ENCODE measurements around the gene NATD1.
"Not testable (repeated sequence)": the region's sequence is repeated elsewhere in the genome, so short reads cannot be mapped to it uniquely, and the experiment has no call there.

NATD1 gene

DNA sequence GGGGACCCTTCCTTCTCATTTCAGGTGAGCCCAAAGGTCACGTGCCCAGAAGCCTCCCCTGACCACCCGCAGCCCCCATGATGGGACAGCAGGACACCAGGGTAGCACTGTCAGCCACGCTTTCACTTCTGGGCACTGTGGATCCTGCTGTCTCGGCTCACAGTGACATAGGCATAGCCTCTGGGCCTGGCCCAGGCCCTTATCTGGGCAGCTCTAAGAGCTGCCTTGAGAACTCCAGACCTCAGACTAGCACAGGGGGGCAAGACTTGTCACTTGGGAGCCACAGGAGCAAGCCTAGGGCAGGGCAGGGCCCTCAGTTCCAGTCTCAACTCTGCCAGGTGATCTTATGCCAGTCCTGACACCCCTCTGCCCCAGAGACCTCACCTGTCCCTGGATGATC, 4.7 kb downstream of the NATD1 start:
- DNase-seq (ENCODE audit: extremely low read depth in 1 of 2, low read depth in 1 of 2) = no peak

DNA sequence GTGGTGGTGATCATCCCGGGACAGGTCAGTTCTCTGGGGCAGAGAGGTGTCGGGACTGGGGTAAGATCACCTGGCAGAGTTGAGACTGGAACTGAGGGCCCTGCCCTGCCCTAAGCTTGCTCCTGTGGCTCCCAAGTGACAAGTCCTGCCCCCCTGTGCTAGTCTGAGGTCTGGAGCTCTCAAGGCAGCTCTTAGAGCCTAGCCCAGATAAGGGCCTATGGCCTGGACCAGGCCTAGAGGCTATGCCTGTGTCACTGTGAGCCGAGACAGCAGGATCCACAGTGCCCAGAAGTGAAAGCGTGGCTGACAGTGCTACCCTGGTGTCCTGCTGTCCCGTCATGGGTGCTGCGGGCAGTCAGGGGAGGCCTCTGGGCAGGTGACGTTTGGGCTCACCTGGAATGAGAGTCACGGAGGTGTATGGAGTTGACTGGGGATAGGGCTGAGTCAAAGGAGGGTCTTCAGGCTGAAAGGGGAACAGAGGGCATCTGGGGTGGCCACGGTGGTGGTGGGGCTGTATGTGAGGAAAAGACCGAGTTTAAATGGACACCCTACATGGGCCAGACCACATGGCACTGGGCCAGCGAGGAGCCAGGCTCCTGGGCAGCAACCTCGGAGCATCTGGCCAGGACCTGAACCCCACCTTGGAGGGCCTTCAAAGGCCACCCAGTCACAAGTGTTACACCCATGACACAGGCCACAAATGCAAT, 5.5 kb downstream of the NATD1 start:
- DNase-seq (ENCODE audit: extremely low read depth in 1 of 2, low read depth in 1 of 2) = no peak

DNA sequence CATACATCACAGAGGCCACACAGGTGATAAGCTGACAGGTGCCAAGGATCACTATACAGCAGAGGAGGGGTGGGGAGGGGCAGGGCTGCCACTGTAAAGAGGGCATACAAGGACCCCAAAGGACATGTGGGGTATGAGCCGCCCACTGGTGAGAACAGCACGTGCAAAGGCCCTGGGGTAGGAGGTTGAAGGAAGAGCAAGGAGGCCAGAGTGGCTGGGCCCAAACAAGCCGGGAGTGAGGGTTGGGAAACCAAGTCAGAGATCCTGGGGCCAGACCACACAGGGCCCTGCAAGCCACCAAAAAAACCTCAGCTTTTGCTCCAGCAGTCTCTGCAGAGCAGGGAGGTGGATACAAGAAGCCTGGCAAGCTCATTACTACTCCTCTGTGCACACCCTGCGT, 6.5 kb downstream of the NATD1 start:
- DNase-seq (ENCODE audit: extremely low read depth in 1 of 2, low read depth in 1 of 2) = no peak

DNA sequence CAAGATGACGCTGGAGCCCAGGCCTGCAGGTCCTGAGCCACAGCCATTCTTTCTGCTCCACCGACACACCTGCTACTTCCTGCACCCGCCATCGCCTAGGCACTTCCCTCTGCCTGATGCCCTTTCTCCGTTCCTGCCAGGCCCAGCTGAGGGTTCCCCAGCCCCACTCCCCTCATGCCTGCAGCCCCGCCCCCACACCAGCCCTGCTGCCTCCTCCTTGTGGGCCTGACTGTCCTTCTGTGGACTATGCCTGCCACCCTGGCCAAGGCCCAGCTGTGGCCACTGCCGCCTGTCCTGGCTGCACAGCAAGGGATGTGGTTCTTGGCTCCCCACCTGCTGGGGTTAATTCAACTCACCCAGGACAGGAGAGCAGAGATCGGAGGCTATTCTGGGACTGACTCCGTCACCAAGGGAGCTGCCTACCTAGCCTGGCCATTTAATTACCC, 7.5 kb downstream of the NATD1 start:
- no peak for DNase-seq (ENCODE audit: extremely low read depth in 1 of 2, low read depth in 1 of 2)

DNA sequence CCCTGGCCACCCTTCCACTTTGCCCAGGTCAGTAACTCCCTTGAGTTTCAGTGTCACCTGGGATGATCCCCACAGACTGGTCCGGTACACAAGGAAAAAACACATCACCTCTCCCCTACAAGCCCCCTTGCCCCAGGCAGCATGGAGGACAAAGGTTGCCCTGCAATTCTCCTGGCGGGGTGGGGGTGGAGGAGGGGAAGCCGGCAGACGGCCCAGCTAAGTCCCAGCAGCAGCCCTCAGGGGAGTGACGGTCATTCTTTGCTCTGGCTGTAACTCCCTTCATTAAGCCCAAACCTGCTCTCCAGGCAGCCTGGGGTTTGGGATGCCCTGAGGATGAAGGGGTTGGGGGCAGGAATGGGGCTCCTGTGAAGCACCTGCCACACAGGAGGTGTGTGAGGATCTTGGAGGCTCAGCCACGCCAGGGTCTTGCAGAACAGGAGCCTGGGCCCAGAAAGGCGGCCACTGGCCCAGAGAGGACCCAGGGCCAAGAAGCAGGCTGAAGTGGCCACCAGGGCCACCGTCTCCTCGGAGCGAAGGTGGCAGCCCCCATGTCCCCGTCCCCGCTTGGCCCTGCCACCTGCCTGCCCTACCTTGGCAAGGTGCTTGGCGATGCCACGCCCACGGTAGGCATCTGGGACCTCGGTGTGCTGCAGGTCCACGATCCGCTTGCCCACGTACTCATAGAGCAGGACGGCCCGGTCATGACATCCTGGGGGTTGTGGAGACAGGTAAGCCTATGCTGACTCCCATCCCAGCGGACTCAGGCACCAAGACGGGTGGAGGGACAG, 9.5 kb downstream of the NATD1 start:
- no peak for DNase-seq (ENCODE audit: extremely low read depth in 1 of 2, low read depth in 1 of 2)

DNA sequence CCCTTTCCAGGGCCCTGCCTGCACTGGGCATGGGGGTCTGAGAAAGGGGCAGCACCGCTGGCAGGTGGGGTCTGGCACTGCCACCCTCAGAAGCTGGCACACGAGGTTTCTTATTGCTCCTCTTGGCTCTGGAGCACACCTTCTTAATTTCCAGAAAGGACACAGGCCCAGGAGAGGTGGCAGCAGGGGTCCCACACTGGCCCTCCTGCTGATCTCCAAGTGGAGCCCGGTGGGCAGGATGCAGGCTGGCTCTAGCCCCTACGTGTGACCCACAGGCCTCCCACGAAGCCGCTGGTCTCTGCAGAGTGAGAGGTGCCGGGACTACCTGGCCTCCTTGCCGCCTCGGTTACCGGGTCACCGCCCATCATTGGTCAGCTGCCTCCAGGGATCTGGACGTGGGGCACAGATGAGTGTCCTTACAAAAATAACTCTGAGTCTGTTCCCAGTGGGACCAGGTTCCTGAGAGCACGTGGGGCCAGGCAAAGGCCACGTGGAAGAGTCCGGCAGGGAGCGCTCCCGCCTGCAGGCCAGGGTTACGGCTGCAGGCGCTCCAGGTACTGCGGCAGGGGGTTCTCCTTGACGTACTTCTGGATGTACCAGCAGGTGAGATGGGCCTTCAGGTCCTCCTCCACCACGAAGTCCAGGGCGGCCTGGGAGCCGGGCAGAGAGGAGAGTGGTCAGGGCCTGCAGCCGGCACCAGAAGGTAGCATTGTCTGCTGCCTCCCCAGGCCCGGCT, 10.3 kb downstream of the NATD1 start:
- no peak for DNase-seq (ENCODE audit: extremely low read depth in 1 of 2, low read depth in 1 of 2)

DNA sequence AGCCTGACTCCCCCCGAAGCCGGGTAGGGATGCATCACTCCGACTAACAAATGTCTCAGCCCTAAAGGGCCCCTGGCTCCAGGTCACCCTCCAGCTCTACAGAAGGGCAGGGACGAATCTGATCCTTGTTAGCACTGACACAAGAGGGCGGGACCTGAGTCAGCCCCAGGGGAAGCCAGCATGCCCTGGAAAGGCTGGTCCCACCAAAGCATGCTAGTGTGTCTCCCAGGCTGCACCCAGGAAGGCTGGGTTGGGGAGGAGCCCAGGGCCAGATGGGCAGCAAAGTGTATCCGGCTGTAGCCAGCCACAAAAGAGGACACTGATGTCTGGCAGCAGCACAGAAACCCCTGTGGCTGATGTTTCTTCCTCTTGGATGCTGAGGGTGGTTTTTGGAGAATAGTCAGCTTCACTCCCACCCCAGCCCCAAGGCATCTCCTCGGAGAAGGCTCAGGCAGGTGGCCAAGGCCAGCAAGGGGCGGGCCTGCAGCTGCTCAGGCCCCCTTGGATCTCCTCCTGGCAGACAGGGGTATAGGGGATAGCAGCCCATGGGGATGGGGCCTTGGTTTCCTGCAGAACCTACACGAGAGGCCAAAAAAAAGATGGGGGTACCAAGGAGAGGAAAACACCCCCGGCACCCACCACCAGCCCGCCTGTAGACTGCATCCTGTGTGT, 11.0 kb downstream of the NATD1 start:
- DNase-seq (ENCODE audit: extremely low read depth in 1 of 2, low read depth in 1 of 2) = no peak

DNA sequence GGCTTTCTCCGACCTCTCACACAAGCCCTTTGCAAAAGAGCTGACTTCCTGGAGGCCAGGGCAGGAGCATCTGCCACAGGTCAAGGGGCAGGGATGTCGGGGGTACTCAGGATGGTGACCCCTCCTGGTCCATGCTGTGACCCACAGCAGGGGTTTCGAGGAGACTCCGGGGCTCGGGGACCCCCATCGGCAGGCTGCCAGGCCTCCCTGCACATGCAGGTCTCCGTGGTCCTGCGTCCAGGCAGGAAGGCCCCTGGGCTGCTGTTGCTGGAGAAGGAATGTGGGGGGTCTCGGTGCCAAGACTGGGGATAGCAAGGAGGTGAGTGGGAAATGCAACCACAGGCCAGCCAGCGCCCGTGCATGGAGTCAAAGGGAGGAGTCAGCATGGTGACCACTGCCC, 11.6 kb downstream of the NATD1 start:
- DNase-seq (ENCODE audit: extremely low read depth in 1 of 2, low read depth in 1 of 2) = no peak

DNA sequence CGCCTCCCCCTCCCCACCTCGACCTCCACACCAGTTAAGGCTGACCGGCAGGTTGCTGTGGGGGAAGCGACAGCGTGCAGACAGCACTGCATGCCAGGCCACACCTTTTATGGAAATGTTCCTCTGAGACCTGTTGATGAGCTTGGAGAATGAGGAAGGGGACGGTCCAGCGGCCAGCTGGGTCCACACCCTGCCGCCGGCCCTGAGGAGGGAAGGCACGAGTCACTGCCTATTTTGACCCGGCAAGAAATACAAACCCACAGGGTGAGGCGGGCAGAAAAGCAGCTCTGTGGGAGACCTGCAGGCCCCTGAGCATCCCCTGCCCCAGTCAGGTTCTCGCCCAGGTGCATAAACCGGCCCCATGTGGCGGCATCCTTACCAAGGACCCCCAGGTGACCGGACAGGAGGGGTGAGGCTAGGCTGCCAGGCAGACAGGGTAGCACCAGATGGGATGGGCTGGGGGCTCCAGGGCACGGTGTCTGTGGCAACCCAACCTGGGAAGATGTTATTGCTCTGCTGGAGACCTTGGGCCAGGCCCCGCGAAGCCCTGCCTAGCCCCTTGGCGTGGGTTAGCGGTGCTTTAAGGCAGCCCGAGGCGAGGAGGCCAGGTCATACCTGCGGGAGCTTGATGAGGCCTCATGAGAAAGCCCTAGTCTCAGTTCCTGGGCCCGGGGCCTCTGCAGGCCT, 12.7 kb downstream of the NATD1 start:
- DNase-seq (ENCODE audit: extremely low read depth in 1 of 2, low read depth in 1 of 2) = no peak

DNA sequence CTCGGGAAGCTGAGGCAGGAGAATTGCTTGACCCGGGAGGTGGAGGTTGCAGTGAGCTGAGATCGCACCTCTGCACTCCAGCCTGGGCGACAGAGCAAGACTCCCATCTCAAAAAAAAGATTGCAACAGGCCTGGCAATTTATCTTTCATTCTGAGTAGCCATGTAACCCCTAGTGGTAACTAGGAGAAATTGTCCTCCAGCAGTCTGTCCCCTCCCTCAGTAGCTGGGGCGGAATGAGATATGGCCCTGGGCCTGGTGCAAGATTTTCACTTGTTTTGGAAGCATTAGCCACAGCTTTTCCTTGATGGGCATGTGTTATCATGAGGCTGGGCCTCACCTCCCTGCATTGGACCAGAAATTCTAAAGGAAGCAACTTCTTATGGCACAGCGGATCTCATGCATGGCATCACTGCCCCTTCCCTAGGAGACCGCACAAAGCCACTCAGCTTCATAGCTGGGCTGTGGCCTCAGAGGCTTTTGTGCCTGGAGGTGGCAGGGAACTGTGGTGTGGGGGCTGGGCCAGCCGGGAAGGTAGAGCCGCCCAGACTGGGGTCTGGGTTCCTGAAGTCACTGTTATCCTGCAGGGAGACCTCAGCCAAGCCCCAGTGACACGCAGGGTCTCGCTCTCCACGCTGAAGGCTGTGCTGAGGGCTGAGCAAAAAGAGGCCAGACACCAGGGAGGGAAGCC, 13.4 kb downstream of the NATD1 start:
- no peak for DNase-seq (ENCODE audit: extremely low read depth in 1 of 2, low read depth in 1 of 2)

DNA sequence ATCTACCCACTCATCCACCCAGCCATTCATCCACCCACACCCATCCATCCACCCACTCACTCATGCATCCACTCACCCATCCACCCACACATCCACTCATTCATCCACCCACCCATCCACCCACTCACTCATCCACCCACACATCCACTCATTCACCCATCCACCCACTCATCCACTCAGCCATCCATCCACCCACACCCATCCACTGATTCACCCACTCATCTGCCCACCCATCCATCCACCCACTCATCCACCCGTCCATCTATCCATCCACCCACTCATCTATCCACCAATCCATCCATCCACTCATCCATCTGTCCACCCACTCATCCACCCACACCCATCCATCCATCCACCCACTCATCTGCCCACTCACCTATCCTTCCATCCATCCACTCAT, 17.3 kb downstream of the NATD1 start:
- no peak for DNase-seq (ENCODE audit: extremely low read depth in 1 of 2, low read depth in 1 of 2)

DNA sequence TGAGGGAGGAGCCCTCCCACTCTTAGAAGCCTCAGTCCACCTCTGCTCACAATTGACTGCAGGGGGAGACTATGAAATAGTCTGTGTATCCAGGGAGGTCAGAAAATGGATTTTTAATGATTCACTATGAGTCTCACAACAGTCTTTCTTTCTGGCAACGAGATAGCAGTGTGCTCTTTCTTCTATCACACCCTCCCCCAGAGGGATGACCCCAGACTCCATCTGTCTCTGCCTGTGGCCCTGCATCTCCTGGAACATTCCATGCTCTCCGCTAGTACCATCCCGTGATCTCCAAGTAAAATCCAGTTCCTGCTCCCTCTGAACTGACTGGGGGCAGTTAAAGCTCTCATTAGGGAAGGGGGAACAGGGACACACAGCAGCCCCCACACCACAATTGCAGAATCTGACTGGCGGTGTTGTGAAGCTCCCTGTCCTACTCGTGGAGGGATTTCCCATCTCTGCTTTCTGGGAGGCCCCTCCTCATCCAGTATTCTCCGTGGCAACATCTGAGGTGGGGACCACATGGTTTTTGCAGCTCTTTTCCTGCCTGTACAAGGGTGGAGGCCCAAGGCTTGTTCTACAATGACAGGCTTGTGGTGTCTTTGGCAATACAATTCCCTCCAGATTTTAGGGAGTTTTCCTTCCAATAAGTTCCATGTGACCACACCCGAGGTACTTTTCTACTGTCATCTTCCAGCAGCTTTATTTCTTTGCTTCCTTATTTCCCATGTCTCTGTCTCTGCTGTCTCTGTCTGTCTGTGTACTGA, 19.4 kb downstream of the NATD1 start:
- DNase-seq (ENCODE audit: extremely low read depth in 1 of 2, low read depth in 1 of 2) = no peak

DNA sequence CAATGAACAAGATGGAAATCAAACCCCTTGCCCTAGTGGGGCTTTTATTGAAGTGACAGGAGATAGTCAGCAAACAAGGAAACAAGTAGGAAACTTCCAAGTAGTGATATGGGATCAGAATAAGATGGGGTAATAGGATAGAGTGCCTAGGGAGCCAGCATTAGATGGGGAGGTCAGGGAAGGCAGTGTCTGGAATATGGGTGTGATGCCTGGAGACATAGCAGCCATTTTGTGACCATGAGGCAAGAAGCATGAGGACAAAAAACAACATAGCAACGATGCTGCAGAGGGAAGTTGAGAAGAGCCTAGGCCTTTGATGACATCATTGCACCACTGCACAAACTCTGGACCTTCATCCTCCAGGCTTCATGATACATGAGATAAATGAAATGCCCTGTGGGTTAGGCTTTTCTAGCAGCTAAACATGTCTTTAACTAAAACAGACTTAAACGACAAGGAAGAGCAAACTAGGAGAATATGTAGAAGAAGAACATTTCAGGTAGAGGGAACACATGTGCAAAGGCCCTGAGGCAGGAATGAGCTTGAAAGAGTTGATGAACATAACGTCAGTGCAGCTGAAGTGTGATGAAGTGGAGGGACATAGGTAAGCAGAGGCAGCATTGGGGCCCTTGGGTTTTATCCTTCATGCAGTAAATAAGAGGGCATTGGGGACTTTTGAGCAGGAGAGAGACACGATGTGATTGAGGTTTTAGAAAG, 21.0 kb downstream of the NATD1 start:
- no peak for DNase-seq (ENCODE audit: extremely low read depth in 1 of 2, low read depth in 1 of 2)

DNA sequence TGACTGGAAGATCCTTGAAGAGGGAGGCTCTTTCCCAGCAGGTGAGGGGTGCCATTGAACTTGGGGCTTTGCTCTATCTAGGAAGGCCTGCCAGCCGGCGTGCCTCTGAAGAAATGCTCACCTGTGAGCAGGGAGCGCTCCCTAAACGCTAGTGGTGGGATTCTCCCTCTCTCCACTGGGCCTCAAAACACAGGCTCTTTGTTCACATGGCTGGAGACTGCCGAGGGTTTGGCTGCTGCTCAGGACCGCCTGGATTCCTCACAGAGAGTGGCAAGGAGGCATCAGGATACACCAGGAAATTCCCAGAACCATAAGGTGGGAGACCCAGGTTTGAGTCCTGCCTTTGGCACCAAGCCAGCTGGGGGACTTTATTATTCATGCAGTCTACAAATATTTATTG, 21.7 kb downstream of the NATD1 start:
- DNase-seq (ENCODE audit: extremely low read depth in 1 of 2, low read depth in 1 of 2) = no peak

DNA sequence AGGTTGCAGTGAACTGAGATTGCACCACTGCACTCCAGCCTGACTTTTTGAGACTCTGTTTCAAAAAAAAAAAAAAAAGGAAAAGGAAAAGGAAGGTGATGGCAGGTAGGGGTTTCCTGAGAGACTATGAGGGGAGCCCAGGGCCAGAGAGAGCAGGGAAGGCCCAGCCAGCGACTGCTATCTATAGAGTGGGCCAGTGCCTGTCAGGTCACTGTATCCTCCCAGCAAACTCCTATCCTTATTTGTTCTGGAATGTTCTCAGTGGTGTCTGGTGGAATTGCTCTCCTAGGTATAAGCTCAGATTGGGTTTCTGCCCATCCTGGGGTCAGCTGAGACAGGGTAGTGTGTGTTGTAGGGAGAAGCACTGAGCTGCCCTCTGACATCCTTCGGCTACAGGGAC, 24.4 kb downstream of the NATD1 start:
- no peak for DNase-seq (ENCODE audit: extremely low read depth in 1 of 2, low read depth in 1 of 2)

DNA sequence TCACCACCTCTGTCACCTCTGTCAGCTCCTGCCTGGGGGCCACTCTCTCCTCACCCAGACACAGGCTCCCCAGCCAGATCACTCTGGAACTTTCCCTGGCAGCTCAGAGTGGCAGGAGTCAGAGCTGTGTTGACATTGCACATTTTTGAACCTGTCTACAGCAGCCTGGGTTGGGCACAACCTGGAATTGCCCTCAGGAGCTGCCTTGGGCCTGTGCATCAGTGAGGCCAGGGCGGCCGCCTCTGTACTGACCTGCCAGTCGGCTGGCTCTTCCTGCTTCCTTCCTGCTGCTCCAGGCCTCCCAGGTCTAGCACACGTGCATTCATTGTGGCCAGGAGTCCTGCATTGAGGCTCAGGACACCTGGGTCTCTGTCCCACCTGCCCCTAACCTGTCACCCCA, 25.1 kb downstream of the NATD1 start:
- no peak for DNase-seq (ENCODE audit: extremely low read depth in 1 of 2, low read depth in 1 of 2)

DNA sequence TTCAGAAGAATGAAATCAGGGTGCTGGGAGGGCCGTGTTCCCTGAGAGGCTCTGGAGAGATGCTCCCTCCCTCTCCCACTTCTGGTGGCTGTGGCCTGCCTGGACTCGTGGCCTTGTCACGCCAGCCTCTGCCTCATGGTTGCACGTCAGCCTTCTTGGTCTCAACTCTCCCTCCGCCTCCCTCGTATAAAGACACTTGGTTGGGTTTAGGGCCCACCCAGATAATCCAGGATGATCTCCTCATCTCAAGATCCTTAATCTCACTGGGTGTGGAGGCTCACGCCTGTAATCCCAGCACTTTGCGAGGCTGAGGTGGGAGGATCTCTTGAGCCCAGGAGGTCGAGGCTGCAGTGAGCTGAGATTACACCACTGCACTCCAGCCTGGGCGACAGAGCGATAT, 25.9 kb downstream of the NATD1 start:
- not testable (repeated sequence) for DNase-seq (ENCODE audit: extremely low read depth in 1 of 2, low read depth in 1 of 2)

DNA sequence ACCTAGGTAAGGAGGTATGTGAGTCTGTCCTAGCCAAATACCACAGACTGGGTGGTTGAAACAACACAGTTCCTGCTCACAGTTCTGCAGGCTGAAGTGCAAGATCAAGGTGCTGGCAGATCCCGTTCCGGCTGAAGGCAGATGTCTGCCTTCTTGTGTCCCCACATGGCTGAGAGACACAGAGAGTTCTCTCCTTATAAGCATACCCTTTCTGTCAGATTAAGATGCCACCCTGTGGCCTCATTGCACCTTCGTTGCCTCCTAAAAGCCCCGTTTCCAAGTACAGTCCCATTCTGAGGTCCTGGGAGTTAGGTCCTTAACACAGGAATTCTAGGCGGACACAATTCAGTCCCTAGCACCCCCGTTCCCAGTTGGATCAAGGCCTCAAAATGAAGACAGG, 30.1 kb downstream of the NATD1 start:
- no peak for DNase-seq (ENCODE audit: extremely low read depth in 1 of 2, low read depth in 1 of 2)

All from stimulated activated CD8-positive, alpha-beta memory T cell treated with anti-CD3 and anti-CD28 coated beads, Interleukin-7, amount 100 ng/mL, for 48 hours (primary cell).